Measurements from ENCODE around the gene ARIH1.
"Not testable (repeated sequence)": the region's sequence is repeated elsewhere in the genome, so short reads cannot be mapped to it uniquely, and the experiment has no call there.

The ARIH1 gene

DNA sequence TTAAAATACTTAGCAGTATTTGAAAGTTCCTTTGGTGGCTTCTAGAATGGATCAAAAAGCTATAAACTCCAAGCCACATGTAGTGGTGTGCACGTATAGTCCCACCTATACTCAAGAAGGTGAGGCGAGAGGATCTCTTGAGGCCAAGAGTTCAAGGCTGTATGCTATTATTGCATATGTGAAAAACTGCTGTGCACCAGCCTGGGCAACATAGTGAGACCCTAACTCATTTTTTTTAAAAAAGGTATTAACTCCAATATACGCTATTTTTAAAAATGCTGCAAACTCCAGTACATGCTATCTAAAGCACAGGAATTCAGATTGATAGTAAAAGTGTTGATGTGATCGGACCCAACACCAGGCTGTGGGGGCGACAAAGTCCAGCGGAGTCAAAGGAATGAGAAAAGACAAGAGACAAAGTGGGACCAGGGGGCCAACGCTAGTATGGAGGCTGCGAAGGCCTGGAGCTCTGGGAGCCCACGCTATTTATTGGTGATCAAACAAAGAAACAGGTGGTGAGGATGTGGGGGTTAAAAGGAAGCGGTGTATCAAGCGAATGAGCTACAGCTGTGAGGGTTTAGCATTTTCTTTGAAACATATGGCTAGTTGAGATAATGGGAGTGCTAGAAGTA lies 66.6 kb downstream of the ARIH1 start:
- no peak for DNase-seq

DNA sequence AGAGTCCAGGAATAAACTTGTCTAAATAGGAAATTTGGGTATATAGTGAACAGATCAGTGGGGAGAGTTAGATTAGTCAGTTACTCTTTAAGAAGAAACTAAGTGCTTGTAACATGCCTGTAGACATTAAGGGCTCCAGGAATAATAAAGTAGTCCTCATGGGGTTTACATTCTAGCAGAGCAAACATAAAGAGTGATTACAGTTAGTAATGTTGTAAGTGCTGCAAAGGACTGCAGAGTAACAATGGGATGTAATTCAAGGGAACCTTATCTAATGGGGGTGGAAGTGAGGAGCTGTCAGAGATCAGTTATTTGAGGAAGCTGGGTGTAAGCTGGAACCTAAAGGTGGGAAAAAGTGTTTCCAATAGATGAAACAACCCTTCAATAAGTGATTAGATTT lies 67.5 kb downstream of the ARIH1 start:
- no peak for DNase-seq

DNA sequence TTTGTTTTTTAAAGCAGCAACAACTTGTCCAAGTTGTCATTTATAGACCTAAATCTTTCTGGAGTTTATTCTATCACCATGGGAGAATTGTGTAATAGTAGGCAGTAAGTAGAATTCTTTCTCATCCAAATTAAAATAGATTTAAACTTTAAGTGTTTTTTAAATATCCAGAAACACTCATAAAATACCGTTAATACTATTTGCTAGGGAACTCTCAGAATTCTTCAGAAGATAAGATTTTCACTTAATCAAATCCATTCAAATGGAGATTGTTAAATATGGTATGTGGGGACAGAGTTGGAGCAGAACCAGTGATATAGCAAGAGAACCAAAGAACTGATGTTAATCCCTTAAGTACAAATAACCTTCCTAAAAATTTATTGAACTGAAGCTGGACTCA lies 71.0 kb downstream of the ARIH1 start:
- DNase-seq: no peak

DNA sequence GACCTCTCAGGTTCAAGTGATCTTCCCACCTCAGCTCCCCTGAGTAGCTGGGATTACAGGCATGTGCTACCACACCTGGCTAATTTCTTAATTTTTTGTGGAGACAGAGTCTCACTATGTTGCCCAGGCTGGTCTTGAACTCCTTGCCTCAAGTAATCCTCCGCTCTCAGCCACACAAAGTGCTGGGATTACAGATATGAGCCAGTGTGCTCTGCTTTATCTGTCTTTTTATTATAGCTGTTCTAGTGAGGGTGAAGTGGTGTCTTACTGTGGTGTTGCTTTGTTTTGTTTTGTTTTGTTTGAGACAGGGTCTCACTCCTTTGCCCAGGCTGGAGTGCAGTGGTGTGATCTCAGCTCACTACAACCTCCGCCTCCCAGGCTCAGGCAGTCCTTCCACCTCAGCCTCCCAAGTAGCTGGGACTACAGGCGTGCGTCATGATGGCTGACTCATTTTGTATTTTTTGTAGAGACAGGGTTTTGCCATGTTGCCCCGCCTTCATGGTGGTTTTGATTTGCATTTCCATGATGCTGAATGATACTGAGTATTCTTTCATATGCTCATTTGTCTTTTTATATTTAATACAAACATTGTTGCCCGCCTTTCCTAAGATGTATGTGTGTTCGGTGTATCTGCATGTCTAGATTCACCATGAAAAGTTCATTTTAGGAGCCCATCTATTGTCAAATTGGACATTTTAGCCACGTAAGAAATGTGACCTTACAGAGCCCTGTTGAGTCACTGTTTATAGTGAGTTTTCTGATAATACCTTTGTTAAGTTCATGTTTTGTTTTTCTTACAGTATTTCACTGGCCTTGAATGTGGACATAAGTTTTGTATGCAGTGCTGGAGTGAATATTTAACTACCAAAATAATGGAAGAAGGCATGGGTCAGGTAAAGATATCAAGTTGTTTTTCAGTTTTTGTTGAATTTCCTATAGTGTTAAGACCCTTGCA lies 80.6 kb downstream of the ARIH1 start:
- peak; percentile 8 for DNase-seq

DNA sequence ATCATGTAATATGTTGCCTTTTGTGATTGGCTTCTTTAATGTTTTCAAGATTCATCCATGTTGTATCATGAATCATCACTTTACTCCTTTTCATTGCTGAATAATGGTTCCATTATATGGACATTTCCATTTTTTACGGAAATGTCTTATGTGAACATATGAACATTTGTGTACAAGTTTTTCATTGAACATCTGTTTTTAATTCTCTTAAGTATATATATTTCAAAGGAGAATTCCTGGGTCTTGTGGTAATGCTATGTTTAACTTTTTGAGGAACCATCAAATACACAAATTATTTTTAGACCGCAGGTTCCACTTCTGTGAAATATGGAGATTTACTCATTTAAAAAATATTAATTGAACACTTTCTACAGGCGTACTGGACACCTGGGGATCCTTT lies 85.7 kb downstream of the ARIH1 start:
- no peak for DNase-seq

DNA sequence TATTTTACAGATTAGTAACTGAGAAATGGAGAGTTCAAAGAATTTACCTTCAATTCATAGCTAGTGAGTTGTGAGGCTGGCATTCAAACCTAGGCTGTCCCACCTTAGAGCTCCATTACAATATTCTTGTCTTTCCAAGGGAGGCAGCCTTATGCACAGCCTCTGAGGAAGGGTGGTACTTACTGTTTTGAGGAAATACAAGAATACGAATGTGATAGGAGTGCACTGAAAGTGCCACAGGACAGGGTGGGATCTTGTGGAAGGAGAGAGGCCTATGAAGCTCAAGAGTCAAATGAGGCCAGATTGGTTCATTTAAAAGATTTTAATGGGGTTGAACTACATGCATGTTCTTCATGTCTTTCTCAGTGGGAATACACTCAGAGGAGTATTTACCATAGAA lies 86.3 kb downstream of the ARIH1 start:
- no peak for DNase-seq

DNA sequence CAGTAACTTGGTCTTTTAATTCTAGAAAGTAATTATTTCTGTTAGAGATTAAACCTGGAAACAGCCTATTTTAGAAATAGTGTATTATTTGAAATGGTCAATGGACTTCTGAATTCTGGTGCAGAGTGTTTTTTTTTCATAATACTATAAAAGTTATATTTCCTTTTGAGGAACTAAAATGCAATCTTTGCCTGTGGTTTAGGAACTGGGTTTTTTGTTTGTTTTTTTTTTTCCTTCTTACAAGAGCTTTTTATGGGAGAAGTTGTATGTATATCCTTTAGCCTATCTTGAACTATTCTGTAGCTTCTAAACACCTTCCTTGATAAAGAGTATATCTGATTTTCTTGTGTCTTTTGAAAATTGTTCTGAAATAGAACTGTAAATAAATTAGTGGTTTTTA lies 88.3 kb downstream of the ARIH1 start:
- no peak for DNase-seq

DNA sequence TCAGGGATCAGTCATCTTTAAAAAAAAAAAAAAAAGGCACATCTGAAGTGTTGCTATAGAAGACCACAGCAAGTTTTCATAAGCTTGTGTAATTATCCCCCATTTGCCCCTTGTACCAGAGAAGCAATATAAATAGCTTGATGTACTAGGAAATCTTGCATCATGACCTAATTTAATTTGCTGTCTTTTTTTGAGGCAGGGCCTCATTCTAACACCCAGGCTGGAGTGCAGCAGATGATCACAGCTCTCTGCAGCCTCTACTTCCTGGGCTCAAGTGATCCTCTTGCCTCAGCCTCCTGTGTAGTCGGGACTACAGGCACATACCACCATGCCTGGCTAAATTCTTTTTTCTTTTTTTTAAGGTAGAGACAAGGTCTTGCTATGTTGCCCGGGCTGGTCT lies 88.7 kb downstream of the ARIH1 start:
- no peak for DNase-seq

DNA sequence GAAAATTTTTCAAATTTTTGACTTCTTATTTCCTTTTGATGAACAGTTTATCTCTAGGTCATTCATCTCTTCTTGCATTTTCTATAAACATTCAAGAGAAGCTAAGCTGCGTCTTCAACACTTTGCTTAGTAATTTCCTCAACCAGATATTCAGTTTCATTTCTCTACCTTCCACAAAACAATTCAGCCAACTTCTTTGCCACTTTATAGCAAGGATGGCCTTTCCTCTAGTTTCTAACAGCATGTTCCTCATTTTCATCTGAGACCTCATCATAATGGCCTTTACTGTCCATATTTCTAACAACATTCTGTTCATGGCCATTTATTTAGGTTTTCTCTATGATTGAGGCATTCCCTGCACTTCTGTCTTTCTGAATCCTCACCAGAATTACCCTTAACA lies 90.0 kb downstream of the ARIH1 start:
- no peak for DNase-seq

DNA sequence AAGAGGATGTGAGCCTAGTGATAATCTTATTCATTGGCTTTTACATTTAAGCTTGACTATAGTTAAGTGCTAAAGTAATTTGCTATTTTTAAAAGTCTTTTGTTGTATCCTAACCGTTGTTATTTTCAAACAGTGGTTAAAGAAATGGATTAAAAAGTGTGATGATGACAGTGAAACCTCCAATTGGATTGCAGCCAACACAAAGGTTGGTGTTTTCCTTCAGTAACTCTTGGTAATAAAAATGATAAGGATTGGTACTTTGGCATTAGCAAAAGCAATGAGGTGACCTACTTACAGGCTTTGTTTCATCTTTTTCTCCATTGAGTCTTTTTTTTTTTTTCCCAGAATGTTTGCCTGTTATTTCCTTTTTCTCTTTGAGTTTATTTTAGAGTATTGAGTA lies 92.8 kb downstream of the ARIH1 start:
- DNase-seq: no peak

DNA sequence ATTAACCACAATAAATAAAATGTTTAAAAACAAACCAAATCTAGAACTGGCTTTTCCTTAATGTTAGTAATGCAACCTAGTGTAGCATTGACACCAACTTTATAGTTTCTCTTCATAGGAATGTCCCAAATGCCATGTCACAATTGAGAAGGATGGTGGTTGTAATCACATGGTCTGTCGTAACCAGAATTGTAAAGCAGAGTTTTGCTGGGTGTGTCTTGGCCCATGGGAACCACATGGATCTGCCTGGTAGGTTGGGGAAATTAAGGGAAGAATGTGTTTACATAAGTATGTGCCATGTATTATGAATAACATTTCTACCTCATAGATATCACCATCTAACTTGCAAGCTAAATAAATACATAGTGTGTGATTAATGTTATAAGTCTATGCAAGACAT lies 95.9 kb downstream of the ARIH1 start:
- no peak for DNase-seq

DNA sequence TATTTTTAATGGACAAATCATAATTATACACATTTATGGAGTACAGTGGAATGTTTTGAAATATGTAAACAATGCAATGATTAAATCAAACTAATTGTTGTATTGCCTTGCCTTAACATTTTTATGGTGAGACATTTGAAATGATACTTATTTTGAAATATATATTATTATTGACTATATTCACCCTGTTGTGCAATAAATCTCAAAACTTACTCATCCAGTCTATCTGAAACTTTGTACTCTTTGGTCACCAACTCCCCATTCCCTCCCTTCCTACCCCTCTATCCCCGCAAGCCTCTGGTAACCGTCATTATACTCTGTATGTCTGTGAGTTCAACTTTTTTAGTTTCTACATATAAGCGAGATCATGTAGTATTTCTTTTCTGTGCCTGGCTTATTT lies 105.7 kb downstream of the ARIH1 start:
- DNase-seq: no peak

DNA sequence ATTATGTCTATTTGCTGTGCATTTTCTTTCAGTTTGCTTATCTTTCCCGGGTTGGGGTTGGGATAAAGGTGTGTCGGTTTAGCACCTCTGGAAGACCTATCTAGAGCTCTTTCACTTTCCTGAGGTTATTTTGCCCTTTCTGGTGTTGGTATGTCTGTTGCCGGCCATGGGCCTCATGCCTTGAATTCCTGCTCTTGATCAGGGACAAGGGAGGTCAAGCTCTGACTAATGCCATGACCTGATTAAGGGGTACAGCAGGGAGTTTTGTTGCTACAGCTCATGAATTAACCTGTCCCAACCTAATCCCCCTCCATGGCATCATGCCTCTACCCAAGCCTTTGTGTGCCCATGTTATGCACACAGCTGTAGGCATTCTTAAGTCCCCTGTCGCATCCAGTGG lies 109.9 kb downstream of the ARIH1 start:
- DNase-seq: no peak

DNA sequence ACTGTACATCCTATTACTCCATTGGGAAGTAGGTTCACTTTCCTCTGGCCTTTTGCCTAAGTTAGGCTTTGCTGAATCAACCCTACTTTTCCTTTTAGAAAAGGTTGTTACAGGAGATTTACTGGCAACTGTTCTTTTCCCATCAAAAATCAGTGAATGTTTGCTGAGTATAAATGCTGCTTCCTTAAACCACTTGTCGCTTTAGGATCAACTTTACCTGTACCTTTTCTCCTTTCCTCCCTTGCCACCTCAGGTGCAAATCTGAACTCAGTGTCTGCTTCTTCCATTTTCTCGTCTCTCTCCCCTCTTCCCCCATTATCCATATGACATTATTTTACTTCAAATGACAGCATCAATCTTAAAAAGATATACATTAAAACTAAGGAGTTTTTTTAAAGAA lies 110.9 kb downstream of the ARIH1 start:
- no peak for DNase-seq

DNA sequence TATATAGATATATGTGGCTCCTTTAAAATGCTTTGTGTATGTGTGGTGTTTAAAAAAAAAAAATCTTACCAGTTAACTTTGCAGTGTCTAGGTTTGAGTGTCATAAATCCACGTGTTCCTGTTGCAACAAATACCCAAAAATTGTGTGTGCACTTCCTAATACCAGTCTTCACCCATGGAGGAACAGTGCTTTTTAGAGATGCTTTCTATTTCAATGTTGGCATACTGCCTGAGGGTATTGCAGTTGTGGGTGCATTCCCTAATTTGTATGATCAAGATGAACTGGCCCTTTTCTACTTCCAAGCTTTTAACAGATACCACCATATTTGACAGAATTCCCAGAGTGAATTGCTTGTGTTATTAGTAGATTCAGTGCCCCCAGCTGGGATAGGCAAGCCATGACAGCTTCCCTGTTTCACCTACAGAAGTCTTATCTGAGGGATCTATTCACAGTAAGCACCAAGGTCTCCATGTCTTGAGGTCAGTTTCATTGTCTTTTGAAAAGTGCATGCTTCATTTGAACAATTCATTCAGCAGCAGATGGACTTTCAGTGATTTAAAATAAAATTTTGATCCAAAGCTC lies 111.4 kb downstream of the ARIH1 start:
- no peak for DNase-seq

DNA sequence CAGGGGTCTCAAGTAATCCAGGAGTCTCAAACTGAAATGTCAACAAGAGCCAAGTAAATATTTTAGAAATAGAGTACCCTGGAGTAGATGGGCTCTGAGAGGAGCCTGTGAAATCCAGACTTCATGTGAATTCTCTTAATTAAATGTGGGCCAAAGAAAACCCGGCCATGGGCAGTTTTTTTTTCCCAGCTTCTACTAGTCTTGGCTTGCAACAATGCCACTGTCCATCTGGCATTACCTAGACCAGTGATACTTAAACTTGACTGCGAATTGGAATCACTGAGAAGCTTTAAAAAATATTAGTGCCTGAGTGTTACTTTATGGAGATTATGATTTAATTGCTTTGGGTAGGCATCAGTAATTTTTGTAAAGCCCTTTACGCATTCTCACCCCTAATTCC lies 114.0 kb downstream of the ARIH1 start:
- no peak for DNase-seq

DNA sequence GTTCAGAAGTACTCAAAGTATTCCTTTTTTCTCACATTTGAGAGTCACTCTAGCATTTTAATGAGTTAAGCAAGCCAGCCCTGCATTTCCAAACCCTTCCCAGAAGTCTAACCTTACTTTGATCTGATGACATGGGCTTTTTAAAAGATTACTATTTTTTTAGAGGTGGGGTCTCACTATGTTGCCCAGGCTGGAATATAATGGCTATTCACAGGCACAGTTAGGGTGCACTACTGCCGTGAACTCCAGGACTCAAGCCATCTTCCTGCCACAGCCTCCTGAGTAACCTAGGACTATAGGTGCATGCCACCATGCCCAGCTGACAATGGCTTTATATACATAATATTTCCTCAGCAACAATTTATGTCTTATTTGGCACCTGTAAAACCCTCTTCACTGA lies 116.3 kb downstream of the ARIH1 start:
- DNase-seq: no peak

DNA sequence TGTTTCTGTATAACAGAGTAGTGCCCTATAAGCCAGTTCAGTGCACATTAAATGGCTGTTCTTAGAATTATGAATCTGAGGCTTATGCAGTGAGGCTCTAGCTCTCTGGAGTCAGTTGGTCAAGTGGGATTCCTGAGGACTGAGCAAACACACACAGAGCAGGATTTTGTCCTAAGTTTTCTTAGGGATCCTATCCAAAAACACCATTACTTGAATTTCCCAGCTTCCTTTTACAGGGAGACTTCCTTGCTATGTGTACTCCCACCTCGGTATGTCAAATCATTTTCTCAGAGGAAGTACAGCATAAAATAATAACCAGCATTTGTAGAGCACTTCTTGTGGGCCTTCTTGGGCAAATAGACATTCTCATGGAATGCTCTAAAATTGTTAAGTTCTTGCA lies 117.2 kb downstream of the ARIH1 start:
- no peak for DNase-seq

DNA sequence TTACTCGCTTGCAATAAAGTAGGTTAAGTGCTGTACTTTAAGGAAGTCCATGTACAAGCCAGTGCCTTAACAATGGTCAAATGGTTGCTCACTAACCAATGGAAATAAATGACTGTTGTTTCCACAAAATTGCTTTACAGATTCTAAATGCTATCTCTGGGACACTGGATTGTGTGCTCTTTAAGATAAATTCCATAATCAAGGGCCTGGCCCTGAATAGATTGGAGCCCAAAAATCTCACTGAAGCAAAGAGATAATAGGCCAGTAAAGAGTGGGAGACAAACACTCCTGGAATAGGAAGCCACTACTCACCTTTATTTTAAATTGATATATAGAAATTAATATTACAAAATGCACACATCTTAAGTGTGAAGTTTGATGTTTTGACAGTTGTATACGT lies 118.0 kb downstream of the ARIH1 start:
- DNase-seq: no peak

DNA sequence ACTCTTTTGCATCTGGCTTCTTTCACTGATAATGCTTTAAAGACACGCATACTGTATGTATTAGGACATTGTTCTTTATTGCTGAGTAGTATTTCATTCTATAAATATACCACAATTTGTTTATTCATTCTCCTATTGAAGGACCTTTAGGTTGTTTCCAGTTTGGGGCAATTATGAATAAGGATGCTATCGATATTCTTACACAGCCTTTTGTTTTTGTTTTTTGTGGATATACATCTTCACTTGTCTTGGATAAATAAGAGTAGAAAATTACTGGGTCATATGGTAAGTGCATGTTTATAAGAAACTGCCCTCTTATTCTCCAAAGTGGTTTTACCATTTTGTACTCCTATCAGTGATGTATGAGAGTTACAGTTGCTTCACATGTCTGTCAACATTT lies 118.5 kb downstream of the ARIH1 start:
- DNase-seq: no peak

DNA sequence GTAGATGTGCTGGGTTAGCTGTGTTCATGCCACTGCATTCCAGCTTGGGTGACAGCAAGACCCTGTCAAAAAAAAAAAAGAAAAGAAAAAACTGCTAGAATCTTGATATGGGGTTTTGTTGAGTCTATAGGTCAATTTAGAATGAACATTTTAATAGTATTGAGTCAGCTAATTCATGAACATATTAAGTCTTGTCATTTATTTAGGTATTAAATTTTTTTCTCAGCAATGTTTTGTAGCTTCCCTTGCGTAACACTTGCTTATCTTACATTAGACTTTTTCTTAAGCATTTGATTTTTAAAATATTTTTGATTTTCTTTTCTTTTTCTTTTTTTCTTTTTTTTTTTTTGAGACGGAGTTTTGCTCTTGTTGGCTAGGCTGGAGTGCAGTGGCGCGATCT lies 119.7 kb downstream of the ARIH1 start:
- DNase-seq: no peak

DNA sequence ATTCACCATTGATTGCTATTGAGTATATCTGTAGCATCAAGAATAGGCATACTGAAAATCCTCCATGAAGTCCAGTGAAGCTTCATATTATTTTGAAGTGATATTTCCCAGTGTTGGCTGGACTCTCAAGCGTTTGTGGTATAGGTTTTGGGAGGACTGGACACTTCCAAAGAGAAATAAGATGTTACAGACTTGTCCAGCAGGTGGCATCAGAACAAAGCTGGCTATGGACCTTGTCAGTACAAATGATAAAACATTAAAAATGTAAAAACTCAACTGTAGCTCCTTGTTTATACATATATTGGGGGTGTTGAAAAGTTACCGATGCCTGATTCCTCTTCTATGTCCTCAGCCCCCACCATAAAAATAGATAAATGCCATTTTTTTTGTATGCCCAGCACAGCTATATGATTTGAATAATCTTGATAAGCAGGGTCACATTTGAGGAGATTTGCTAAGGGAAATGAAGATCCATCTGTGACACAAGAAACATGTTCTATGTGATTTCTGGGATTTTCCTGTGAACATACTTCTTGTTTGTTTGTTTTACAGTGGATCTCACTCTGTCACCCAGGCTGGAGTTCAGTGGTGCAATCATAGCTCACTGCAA lies 125.8 kb downstream of the ARIH1 start:
- DNase-seq: no peak

DNA sequence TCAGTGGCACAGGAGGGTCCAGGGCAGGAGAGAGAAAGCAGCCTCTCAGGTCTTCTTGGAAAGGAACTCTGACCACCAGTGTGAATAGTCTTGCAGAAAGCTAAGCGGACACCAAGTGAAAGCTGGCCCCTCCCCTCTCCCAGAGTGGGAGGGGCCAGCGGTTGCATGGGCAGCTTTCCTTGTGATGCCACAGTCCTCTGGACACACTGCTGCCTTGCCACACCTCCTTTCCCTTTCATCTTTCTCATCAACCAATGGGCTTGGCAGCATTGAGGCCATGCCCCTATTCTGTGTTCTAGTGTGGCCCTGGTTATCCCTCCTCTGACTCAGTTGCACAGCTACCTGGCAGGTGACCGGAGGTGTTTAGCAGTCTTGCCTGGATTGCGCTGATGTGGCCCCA lies 130.7 kb downstream of the ARIH1 start:
- no peak for DNase-seq

DNA sequence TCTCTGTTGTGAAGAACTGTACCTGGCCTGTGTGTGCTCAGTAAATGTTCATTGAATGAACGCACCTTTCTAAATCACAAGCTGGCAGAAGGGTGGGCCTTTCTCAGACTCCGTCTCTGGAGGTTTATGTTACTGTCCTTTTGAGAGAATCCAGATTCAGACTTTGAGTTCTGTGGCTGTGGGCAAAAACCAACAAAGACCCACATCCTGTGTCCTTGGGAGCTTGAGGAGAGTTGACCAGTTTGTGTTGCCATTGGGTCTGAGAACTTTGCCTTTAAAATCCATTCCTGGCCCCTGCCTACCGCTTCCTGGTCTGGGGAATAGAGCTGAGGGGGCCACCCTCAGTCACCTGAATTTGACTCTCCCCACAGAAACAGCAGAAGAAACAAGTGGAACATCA lies 134.0 kb downstream of the ARIH1 start:
- not testable (repeated sequence) for DNase-seq
